Measurements from ENCODE around the gene TAS1R1.
"Not testable (repeated sequence)": the region's sequence is repeated elsewhere in the genome, so short reads cannot be mapped to it uniquely, and the experiment has no call there.

GRCh38 chr1:6559161-6559560, 4.1 kb downstream of the TAS1R1 start:
- not testable (repeated sequence) for TF ChIP-seq ZNF274 (IDR thresholded peaks at IDR 0.05; ENCODE audit: low read depth, low read length); YY1 (IDR thresholded peaks at IDR 0.05; ENCODE audit: insufficient read depth, insufficient read length)
